ENCODE results near the gene U2AF2.
A peak's percentile ranks its signal among the peaks of the same experiment; 100 is the strongest.

Gene U2AF2

GRCh38 chr19:55624109-55625003, 30.5 kb upstream of the U2AF2 start, which contains the start of gene ZNF784:
ZNF784 (minus strand) TSS chr19:55624566; CDS start chr19:55624561, 5 bp downstream.
- TF ChIP-seq, protein P1, sequence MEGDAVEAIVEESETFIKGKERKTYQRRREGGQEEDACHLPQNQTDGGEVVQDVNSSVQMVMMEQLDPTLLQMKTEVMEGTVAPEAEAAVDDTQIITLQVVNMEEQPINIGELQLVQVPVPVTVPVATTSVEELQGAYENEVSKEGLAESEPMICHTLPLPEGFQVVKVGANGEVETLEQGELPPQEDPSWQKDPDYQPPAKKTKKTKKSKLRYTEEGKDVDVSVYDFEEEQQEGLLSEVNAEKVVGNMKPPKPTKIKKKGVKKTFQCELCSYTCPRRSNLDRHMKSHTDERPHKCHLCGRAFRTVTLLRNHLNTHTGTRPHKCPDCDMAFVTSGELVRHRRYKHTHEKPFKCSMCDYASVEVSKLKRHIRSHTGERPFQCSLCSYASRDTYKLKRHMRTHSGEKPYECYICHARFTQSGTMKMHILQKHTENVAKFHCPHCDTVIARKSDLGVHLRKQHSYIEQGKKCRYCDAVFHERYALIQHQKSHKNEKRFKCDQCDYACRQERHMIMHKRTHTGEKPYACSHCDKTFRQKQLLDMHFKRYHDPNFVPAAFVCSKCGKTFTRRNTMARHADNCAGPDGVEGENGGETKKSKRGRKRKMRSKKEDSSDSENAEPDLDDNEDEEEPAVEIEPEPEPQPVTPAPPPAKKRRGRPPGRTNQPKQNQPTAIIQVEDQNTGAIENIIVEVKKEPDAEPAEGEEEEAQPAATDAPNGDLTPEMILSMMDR (IDR thresholded peaks at IDR 0.05; ENCODE audit: control extremely low read depth, extremely low read depth, low read depth, missing control alignments), result no peak

GRCh38 chr19:55625004-55625326, 29.9 kb upstream of the U2AF2 start:
- ChIA-PET CTCF (interaction anchor here (0.9 to 4.6 kb wide), 9 partner anchors 8 to 121 kb away, joined by 3 to 26 read pairs (median 5); partner anchors contain the start of gene ZNF865), POLR2A (interaction anchor here (0.5 to 1.0 kb wide), 4 partner anchors 8 to 1754 kb away, joined by 4 to 10 read pairs (median 6); partner anchors contain the start of gene U2AF2)
- DNase-seq (ENCODE audit: extremely low spot score), result no peak
- TF ChIP-seq, protein P1 (IDR thresholded peaks at IDR 0.05; ENCODE audit: control extremely low read depth, extremely low read depth, low read depth, missing control alignments), result no peak

More at GRCh38 chr19:55624109-55625003, 30.5 kb upstream of the U2AF2 start, which contains the start of gene ZNF784:
- peak; percentile 94 for DNase-seq (ENCODE audit: extremely low spot score)
- CTCF ChIA-PET, result interaction anchor here (0.9 to 4.6 kb wide), 10 partner anchors 8 to 120 kb away, joined by 3 to 26 read pairs (median 4); partner anchors contain the start of gene ZNF865
- POLR2A ChIA-PET, result interaction anchor here (0.5 to 1.0 kb wide), 8 partner anchors 8 to 1753 kb away, joined by 3 to 10 read pairs (median 4); partner anchors contain the start of gene U2AF2

- no peak for DNase-seq (ENCODE audit: extremely low spot score)
- ChIA-PET POLR2A (no interaction called here), CTCF (interaction anchor here (0.8 to 4.6 kb wide), 11 partner anchors 9 to 159 kb away, joined by 3 to 26 read pairs (median 3); partner anchors contain the start of gene ZNF865)
- TF ChIP-seq, protein P1 (IDR thresholded peaks at IDR 0.05; ENCODE audit: control extremely low read depth, extremely low read depth, low read depth, missing control alignments), result no peak
Measured at GRCh38 chr19:55626350-55626749, 28.5 kb upstream of the U2AF2 start.

DNA sequence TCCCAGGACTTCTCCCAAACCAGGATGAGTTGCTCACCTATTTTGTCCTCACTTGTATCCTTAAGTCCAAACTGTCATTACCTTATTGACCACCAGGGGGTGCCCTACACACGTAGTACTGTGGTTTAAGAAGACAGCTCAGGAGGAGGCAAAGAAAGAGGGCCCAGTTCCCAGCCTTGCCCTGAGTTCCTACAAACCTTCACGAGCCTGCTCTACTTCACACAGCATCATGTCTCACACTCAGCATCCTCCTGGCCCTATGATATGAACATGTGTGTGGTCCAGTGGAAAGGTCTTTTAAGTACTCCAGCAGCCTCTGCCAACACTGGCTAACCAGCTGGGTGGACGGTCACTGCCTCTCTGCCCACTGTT, 22.4 kb upstream of the U2AF2 start:
- ChIA-PET POLR2A (interaction anchor here (0.5 to 1.7 kb wide), 2 partner anchors 8 to 28 kb away, joined by 4 to 7 read pairs; partner anchors contain the start of genes ZNF784 and ZNF865), CTCF (interaction anchor here (0.6 to 9.0 kb wide), 57 partner anchors 9 to 716 kb away, joined by 3 to 109 read pairs (median 4); partner anchors contain the start of genes CCDC106, FIZ1, NAT14 and U2AF2)
- DNase-seq (ENCODE audit: extremely low spot score), result peak; percentile 66
- TF ChIP-seq, protein P1 (IDR thresholded peaks at IDR 0.05; ENCODE audit: control extremely low read depth, extremely low read depth, low read depth, missing control alignments), result peak; percentile 88

GRCh38 chr19:55633861-55634260, 21.0 kb upstream of the U2AF2 start:
- TF ChIP-seq, protein P1 (IDR thresholded peaks at IDR 0.05; ENCODE audit: control extremely low read depth, extremely low read depth, low read depth, missing control alignments), result no peak
- ChIA-PET CTCF (interaction anchor here (1.3 to 9.0 kb wide), 17 partner anchors 9 to 700 kb away, joined by 3 to 109 read pairs (median 19); partner anchors contain the start of genes CCDC106, U2AF2, ZNF581 and ZNF784), POLR2A (interaction anchor here (1.0 to 1.9 kb wide), 2 partner anchors 21 to 52 kb away, joined by 3 to 7 read pairs; partner anchors contain the start of gene U2AF2)
- DNase-seq (ENCODE audit: extremely low spot score), result no peak

GRCh38 chr19:55635334-55635717, 19.5 kb upstream of the U2AF2 start:
- TF ChIP-seq, protein P1 (IDR thresholded peaks at IDR 0.05; ENCODE audit: control extremely low read depth, extremely low read depth, low read depth, missing control alignments), result no peak
- ChIA-PET CTCF (interaction anchor here (1.0 to 9.0 kb wide), 7 partner anchors 11 to 698 kb away, joined by 3 to 84 read pairs (median 4); partner anchors contain the start of genes CCDC106, U2AF2 and ZNF784), POLR2A (interaction anchor here (1.9 to 2.7 kb wide), 2 partner anchors 12 to 19 kb away, joined by 7 to 8 read pairs; partner anchors contain the start of genes CCDC106 and U2AF2)
- no peak for DNase-seq (ENCODE audit: extremely low spot score)

Measured in GM10248 (cell line).